Keratinocyte (primary cell): ENCODE measurements around the gene DSCAM. TPM values are rescaled to one million over a fixed set of nuclear protein-coding genes. Genes with fewer than 3 reads are reported as not detected.
A peak's percentile ranks its signal among the peaks of the same experiment; 100 is the strongest.

Source experiments
- DNase-seq: peaks from one replicate; pipeline ENCODE4 v3.0.0-alpha.2; 2011; ENCODE audit warnings: low read depth, missing footprints, low spot score
- FAIRE-seq: peaks from 2 replicates; lab custom pipeline; 2011; peaks lifted over from hg19 to GRCh38; lab: Jason Lieb, UNC
- H2AFZ ChIP-seq: 2 replicates; pipeline ENCODE4 v1.6.0; 2012; ENCODE audit warnings: low read length, control low read depth, inconsistent platforms; ENCODE audit not compliant: control insufficient read depth
- H3K27ac ChIP-seq: 2 replicates; pipeline ENCODE4 v1.5.1; 2011; ENCODE audit warnings: low read length; ENCODE audit not compliant: control insufficient read depth, insufficient read depth
- H3K27me3 ChIP-seq: 3 replicates; pipeline ENCODE4 v1.6.0; 2011; ENCODE audit warnings: low read length; ENCODE audit not compliant: control insufficient read depth, insufficient read depth; ENCODE audit errors: extremely low read depth
- H3K36me3 ChIP-seq, 2 experiments: 2 replicates in 1 of 2; 3 replicates in 1 of 2; pipeline ENCODE4 v1.5.1; 2011; ENCODE audit warnings: low read length in 2 of 2, mild to moderate bottlenecking in 1 of 2; ENCODE audit not compliant: control insufficient read depth in 2 of 2, insufficient read depth in 2 of 2; ENCODE audit errors: extremely low read depth in 1 of 2
- H3K4me1 ChIP-seq: 3 replicates; pipeline ENCODE4 v1.5.1; 2011; ENCODE audit warnings: low read length; ENCODE audit not compliant: control insufficient read depth, insufficient read depth; ENCODE audit errors: extremely low read depth
- H3K4me2 ChIP-seq: 3 replicates; pipeline ENCODE4 v1.6.0; 2011; ENCODE audit warnings: low read depth, low read length; ENCODE audit not compliant: control insufficient read depth, insufficient read depth; ENCODE audit errors: extremely low read depth
- H3K4me3 ChIP-seq, 3 experiments: fragments of 200-600 bp in 1 of 3; sonication (generic) in 1 of 3; 2 replicates in 2 of 3; 3 replicates in 1 of 3; pipeline ENCODE4 v1.5.1; 2011 to 2016; ENCODE audit warnings: low read length in 3 of 3, mild to moderate bottlenecking in 3 of 3, control low read depth in 2 of 3, inconsistent platforms in 1 of 3, low read depth in 1 of 3, mixed read lengths in 1 of 3, mixed run types in 1 of 3, moderate library complexity in 1 of 3; ENCODE audit not compliant: control insufficient read depth in 2 of 3, insufficient read depth in 2 of 3; ENCODE audit errors: extremely low read depth in 1 of 3
- H3K79me2 ChIP-seq: 2 replicates; pipeline ENCODE4 v1.6.0; 2012; ENCODE audit warnings: low read length; ENCODE audit not compliant: control insufficient read depth, insufficient read depth
- H3K9ac ChIP-seq: 3 replicates; pipeline ENCODE4 v1.6.0; 2011; ENCODE audit warnings: low read length; ENCODE audit not compliant: control insufficient read depth, insufficient read depth; ENCODE audit errors: extremely low read depth
- H3K9me1 ChIP-seq: 3 replicates; pipeline ENCODE4 v1.6.0; 2011; ENCODE audit warnings: low read length; ENCODE audit not compliant: control insufficient read depth, insufficient read depth; ENCODE audit errors: extremely low read depth
- H3K9me3 ChIP-seq: 2 replicates; pipeline ENCODE4 v1.5.1; 2012; ENCODE audit warnings: low read depth, low read length; ENCODE audit not compliant: control insufficient read depth
- H4K20me1 ChIP-seq: 3 replicates; pipeline ENCODE4 v1.6.0; 2011; ENCODE audit warnings: low read length; ENCODE audit not compliant: control insufficient read depth, insufficient read depth; ENCODE audit errors: extremely low read depth
- EZH2 ChIP-seq: IDR thresholded peaks from one replicate; pipeline ENCODE4 v1.6.1; 2012; ENCODE audit warnings: inconsistent platforms, mild to moderate bottlenecking, low read length, moderate library complexity
- dilution Hi-C: fragments of 300-500 bp; cut with MboI; formaldehyde crosslinking; loops from one replicate; pipeline ENCODE4 v1.7.0; 2020; ENCODE audit warnings: low sequenced_read_pairs; ENCODE audit not compliant: extremely low pct_ligation_motif_present
- polyA plus RNA-seq, 5 experiments: library from polyadenylated mRNA; depleted of rRNA in 3 of 5; stranded (reverse) in 3 of 5; stranded (forward) in 1 of 5; unstranded in 1 of 5; fragments of >200 nt; gene quantifications; 1 replicate in 1 of 5; 2 replicates in 3 of 5; 3 replicates in 1 of 5; pipeline versions ENCODE4 v1.2.1 to v1.2.3, GENCODE V29; 2011 to 2012; ENCODE audit warnings: missing spikeins in 2 of 5, low read depth in 1 of 5, low replicate concordance in 1 of 5
- TF ChIP-seq, protein P1 (sequence below), 3 experiments: IDR thresholded peaks in 1 of 3; conservative IDR thresholded peaks in 1 of 3; optimal IDR thresholded peaks in 1 of 3; 2 replicates in 2 of 3; 3 replicates in 1 of 3; pipeline versions ENCODE3 to v1.5.1; 2011; ENCODE audit warnings: low read length in 3 of 3, mild to moderate bottlenecking in 3 of 3, moderate library complexity in 2 of 3, control low read depth in 1 of 3, inconsistent platforms in 1 of 3; ENCODE audit not compliant: insufficient read depth in 2 of 3; ENCODE audit errors: extremely low read depth in 1 of 3

The DSCAM gene
- polyA plus RNA-seq, 1 donor (not counting 4 experiments of a cell fraction or from before 2014, with no cell fraction given) = 2.1 TPM

DNA sequence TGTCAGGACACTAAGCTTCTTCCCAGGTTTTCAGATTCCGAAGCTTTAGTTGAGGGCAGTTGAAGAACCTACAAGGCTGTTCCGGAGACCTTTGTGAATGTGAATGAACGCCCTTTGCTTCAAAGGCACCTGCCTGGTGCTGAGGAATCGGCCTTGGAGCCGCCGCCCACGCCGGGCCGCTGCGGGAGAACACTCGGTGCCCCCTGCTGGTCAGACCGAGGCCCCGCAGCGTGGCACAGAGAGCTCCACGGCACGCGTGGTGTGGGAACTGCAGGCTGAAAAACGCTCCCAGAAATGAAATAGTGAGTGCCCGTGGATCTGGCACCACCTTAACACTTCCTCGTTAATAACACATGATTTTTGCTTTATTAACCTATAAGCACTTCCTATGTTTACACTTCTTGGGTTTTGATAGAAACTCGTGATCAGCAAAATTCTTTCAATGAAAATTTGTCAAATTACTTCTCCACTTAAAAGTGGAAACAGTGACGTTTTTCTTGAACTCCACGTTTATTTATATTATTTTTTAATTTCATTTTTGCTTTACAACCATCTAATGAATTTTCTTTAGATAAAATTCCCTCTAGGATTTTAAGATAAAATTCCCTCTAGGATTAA is 460.6 kb downstream of the DSCAM start:
- H3K27me3 ChIP-seq = no peaks in the 10 kb centered on the region
- H2AFZ ChIP-seq = no peak overlapping the region
- H3K9ac ChIP-seq = no peak overlapping the region
- FAIRE-seq (no peak), DNase-seq (no peak)
- no peak for TF ChIP-seq EZH2
- TF ChIP-seq, protein P1, sequence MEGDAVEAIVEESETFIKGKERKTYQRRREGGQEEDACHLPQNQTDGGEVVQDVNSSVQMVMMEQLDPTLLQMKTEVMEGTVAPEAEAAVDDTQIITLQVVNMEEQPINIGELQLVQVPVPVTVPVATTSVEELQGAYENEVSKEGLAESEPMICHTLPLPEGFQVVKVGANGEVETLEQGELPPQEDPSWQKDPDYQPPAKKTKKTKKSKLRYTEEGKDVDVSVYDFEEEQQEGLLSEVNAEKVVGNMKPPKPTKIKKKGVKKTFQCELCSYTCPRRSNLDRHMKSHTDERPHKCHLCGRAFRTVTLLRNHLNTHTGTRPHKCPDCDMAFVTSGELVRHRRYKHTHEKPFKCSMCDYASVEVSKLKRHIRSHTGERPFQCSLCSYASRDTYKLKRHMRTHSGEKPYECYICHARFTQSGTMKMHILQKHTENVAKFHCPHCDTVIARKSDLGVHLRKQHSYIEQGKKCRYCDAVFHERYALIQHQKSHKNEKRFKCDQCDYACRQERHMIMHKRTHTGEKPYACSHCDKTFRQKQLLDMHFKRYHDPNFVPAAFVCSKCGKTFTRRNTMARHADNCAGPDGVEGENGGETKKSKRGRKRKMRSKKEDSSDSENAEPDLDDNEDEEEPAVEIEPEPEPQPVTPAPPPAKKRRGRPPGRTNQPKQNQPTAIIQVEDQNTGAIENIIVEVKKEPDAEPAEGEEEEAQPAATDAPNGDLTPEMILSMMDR (optimal IDR thresholded peaks at IDR 0.05 in 1 of 3, IDR thresholded peaks at IDR 0.05 in 1 of 3, conservative IDR thresholded peaks at IDR 0.05 in 1 of 3; ENCODE audit: extremely low read depth in 1 of 3, insufficient read depth in 2 of 3, low read length in 3 of 3) = peak; percentile 79 to 99 (median 88)
- no peak overlapping the region for H3K4me3 ChIP-seq
- no peaks in the 10 kb centered on the region for H4K20me1 ChIP-seq
- H3K36me3 ChIP-seq = no peaks in the 10 kb centered on the region
- no peak overlapping the region for H3K4me2 ChIP-seq
- no peaks in the 10 kb centered on the region for H3K9me1 ChIP-seq
- H3K79me2 ChIP-seq = no peaks in the 10 kb centered on the region
- dilution Hi-C loops = no loop called here
- no peak overlapping the region for H3K27ac ChIP-seq
- H3K4me1 ChIP-seq = no peaks in the 10 kb centered on the region
- no peaks in the 10 kb centered on the region for H3K9me3 ChIP-seq

DNA sequence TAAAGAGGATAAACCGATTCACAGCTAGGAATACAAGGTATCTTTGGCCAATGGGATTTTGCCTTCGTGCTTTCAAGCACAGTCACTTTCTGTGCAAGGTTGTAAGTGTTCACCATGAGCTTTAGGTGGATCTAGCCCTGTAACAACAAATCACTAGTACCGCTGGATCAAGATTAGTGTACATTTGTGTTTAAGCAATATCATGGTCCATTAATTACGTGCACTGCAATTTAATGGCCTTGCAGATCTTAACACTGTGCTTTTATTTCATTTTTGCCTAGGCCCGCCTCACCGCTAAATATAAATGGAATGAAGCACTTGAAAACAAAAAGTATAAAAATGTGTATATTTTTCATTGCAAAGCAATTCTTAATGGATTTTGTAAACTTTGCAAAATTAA is 461.1 kb downstream of the DSCAM start:
- Histone ChIP-seq H3K27ac (no peak overlapping the region), H3K9me3 (no peaks in the 10 kb centered on the region), H3K4me2 (no peak overlapping the region), H3K9me1 (no peaks in the 10 kb centered on the region), H2AFZ (no peak overlapping the region), H3K4me1 (no peaks in the 10 kb centered on the region), H3K36me3 (no peaks in the 10 kb centered on the region), H3K9ac (no peak overlapping the region), H4K20me1 (no peaks in the 10 kb centered on the region), H3K27me3 (no peaks in the 10 kb centered on the region), H3K4me3 (no peak overlapping the region), H3K79me2 (no peaks in the 10 kb centered on the region)
- DNase-seq (no peak), FAIRE-seq (no peak)
- dilution Hi-C loops = no loop called here
- no peak for TF ChIP-seq EZH2
- TF ChIP-seq, protein P1 (optimal IDR thresholded peaks at IDR 0.05 in 1 of 3, IDR thresholded peaks at IDR 0.05 in 1 of 3, conservative IDR thresholded peaks at IDR 0.05 in 1 of 3; ENCODE audit: extremely low read depth in 1 of 3, insufficient read depth in 2 of 3, low read length in 3 of 3) = no peak
